ENCODE measurements around the gene CATSPERB. TPM values are rescaled to one million over a fixed set of nuclear protein-coding genes. Genes with fewer than 3 reads are reported as not detected.

CATSPERB gene
- polyA plus RNA-seq, 1 experiment, result not detected

DNA sequence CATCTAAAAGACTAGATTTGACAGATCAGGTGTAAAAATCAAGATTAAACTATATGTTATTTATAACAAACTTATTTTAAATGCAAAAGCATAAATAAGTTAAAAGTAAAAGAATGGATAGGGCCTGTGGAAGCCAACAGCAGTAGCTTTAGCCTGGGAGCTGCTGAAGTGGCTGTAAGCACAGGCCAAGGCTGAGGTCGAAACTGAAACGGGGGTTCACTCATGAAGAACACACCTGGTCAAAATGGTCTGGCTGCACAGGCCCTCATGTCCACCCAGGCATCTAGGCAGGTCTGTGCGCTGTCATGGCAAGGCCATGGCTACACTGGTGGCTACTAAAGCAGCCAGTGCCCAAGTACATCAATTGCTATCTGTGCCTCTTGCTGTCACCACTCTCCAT, 23.1 kb downstream of the CATSPERB start:
- ChIA-PET CTCF (no interaction called here), POLR2A (no interaction called here)

DNA sequence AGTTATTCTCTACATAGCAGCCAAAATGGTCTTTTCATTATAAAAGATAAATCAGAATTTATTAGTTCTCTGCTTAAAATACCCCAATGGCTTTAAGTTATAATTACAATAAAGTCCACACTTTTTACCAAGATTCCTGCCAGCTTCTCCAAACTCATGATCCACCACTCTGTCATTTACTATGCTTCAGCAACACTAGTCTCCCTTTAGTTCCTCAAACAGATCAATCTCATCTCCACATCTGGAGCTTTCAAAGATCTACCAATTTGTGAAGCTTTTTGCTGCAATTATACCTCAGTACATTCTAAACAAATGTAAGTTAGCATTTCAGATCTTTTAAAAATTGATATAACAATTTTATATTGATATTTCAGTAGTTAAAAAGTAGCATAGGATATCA, 24.9 kb downstream of the CATSPERB start:
- no peak overlapping the region for H3K4me3 ChIP-seq (ENCODE audit: low read depth, low read length)
- H3K36me3 ChIP-seq (ENCODE audit: control insufficient read depth, insufficient read depth, low read length), result no peaks in the 10 kb centered on the region
- H3K27me3 ChIP-seq (ENCODE audit: control insufficient read depth, insufficient read depth, low read length), result no peaks in the 10 kb centered on the region
- ChIA-PET CTCF (interaction anchor here (1.0 kb wide), 1 partner anchor 9 kb away, joined by 4 read pairs; no protein-coding TSS in a partner anchor), POLR2A (no interaction called here)
- TF ChIP-seq, protein P1, sequence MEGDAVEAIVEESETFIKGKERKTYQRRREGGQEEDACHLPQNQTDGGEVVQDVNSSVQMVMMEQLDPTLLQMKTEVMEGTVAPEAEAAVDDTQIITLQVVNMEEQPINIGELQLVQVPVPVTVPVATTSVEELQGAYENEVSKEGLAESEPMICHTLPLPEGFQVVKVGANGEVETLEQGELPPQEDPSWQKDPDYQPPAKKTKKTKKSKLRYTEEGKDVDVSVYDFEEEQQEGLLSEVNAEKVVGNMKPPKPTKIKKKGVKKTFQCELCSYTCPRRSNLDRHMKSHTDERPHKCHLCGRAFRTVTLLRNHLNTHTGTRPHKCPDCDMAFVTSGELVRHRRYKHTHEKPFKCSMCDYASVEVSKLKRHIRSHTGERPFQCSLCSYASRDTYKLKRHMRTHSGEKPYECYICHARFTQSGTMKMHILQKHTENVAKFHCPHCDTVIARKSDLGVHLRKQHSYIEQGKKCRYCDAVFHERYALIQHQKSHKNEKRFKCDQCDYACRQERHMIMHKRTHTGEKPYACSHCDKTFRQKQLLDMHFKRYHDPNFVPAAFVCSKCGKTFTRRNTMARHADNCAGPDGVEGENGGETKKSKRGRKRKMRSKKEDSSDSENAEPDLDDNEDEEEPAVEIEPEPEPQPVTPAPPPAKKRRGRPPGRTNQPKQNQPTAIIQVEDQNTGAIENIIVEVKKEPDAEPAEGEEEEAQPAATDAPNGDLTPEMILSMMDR (IDR thresholded peaks at IDR 0.05; ENCODE audit: insufficient read depth, low read depth, low read length), result no peak
- DNase-seq (ENCODE audit: low read depth), result no peak

More for the DNA sequence above, 23.1 kb downstream of the CATSPERB start:
- no peak for DNase-seq (ENCODE audit: low read depth)
- H3K27me3 ChIP-seq (ENCODE audit: control insufficient read depth, insufficient read depth, low read length), result no peaks in the 10 kb centered on the region
- H3K36me3 ChIP-seq (ENCODE audit: control insufficient read depth, insufficient read depth, low read length), result no peaks in the 10 kb centered on the region
- TF ChIP-seq, protein P1 (IDR thresholded peaks at IDR 0.05; ENCODE audit: insufficient read depth, low read depth, low read length), result no peak
- H3K4me3 ChIP-seq (ENCODE audit: low read depth, low read length), result no peak overlapping the region

DNA sequence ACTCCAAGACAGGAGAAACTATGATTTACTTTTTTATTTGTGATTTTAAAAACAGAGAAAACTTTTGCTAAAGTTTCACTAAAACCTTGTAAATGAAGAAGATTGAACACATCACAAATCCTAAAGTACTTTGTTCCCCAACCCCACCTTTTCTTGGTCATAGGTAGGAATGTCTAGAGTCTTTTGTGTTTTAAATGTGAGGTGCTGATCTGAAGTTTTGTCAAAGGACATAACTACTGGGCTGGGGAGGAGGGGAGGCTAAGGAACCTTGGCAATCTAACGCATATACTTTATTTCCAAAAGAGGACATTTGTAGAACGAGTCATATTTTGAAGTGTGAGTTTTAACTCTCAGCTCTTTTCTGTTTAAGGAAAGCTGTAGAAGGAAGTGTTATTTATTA, 37.2 kb downstream of the CATSPERB start:
- CTCF ChIA-PET, result no interaction called here
- Histone ChIP-seq H3K4me3 (ENCODE audit: low read depth, low read length) (no peak overlapping the region), H3K36me3 (ENCODE audit: control insufficient read depth, insufficient read depth, low read length) (no peaks in the 10 kb centered on the region), H3K27me3 (ENCODE audit: control insufficient read depth, insufficient read depth, low read length) (no peaks in the 10 kb centered on the region)
- DNase-seq (ENCODE audit: low read depth), result no peak
- TF ChIP-seq, protein P1 (IDR thresholded peaks at IDR 0.05; ENCODE audit: insufficient read depth, low read depth, low read length), result no peak
- POLR2A ChIA-PET, result no interaction called here

- H3K27me3 ChIP-seq (ENCODE audit: control insufficient read depth, insufficient read depth, low read length), result no peaks in the 10 kb centered on the region
- POLR2A ChIA-PET, result no interaction called here
- TF ChIP-seq, protein P1 (IDR thresholded peaks at IDR 0.05; ENCODE audit: insufficient read depth, low read depth, low read length), result no peak
- CTCF ChIA-PET, result no interaction called here
- no peak for DNase-seq (ENCODE audit: low read depth)
- H3K4me3 ChIP-seq (ENCODE audit: low read depth, low read length), result no peak overlapping the region
- H3K36me3 ChIP-seq (ENCODE audit: control insufficient read depth, insufficient read depth, low read length), result no peaks in the 10 kb centered on the region
These were observed 38.5 kb downstream of the CATSPERB start for GRCh38 chr14:91693346-91693745.

- POLR2A ChIA-PET, result no interaction called here
- CTCF ChIA-PET, result no interaction called here
- no peak for DNase-seq (ENCODE audit: low read depth)
- no peaks in the 10 kb centered on the region for H3K36me3 ChIP-seq (ENCODE audit: control insufficient read depth, insufficient read depth, low read length)
- TF ChIP-seq, protein P1 (IDR thresholded peaks at IDR 0.05; ENCODE audit: insufficient read depth, low read depth, low read length), result no peak
- no peak overlapping the region for H3K4me3 ChIP-seq (ENCODE audit: low read depth, low read length)
- H3K27me3 ChIP-seq (ENCODE audit: control insufficient read depth, insufficient read depth, low read length), result no peaks in the 10 kb centered on the region
These were observed 39.8 kb downstream of the CATSPERB start for GRCh38 chr14:91692075-91692474.

All from BJ (cell line).